ENCODE results near the gene PPM1E.
"Not testable (repeated sequence)": the region's sequence is repeated elsewhere in the genome, so short reads cannot be mapped to it uniquely, and the experiment has no call there.

PPM1E gene

GRCh38 chr17:58957725-58958073 lies 202.0 kb downstream of the PPM1E start:
- DNase-seq = not testable (repeated sequence)

GRCh38 chr17:58960068-58960467 lies 204.4 kb downstream of the PPM1E start:
- peak; percentile 25 for DNase-seq

GRCh38 chr17:58965221-58965620 lies 209.6 kb downstream of the PPM1E start:
- DNase-seq = no peak

- no peak for DNase-seq
Observed at GRCh38 chr17:58966208-58966607, 210.6 kb downstream of the PPM1E start.

GRCh38 chr17:58968426-58969061 lies 212.9 kb downstream of the PPM1E start:
- no peak for DNase-seq

GRCh38 chr17:58969156-58969555 lies 213.5 kb downstream of the PPM1E start:
- no peak for DNase-seq

- DNase-seq = no peak
Observed at GRCh38 chr17:58969612-58970011, 214.0 kb downstream of the PPM1E start.

- no peak for DNase-seq
Observed at GRCh38 chr17:58970609-58971450, 215.2 kb downstream of the PPM1E start.

GRCh38 chr17:58974354-58974753 lies 218.7 kb downstream of the PPM1E start:
- no peak for DNase-seq

- no peak for DNase-seq
Observed at GRCh38 chr17:58976541-58976940, 220.9 kb downstream of the PPM1E start.

- no peak for DNase-seq
Observed at GRCh38 chr17:58980706-58981481, 225.2 kb downstream of the PPM1E start.

GRCh38 chr17:58982626-58983025 lies 227.0 kb downstream of the PPM1E start:
- no peak for DNase-seq

- no peak for DNase-seq
Observed at GRCh38 chr17:58985367-58985766, 229.7 kb downstream of the PPM1E start.

GRCh38 chr17:58985971-58986370 lies 230.3 kb downstream of the PPM1E start:
- no peak for DNase-seq

- DNase-seq = no peak
Observed at GRCh38 chr17:58989629-58990028, 234.0 kb downstream of the PPM1E start.

- DNase-seq = peak; percentile 63
Observed at GRCh38 chr17:58991718-58992331, 236.2 kb downstream of the PPM1E start.

GRCh38 chr17:58993311-58993710 lies 237.7 kb downstream of the PPM1E start:
- DNase-seq = no peak

GRCh38 chr17:58995247-58995940 lies 239.7 kb downstream of the PPM1E start:
- DNase-seq = no peak

GRCh38 chr17:58996968-58997367 lies 241.3 kb downstream of the PPM1E start:
- no peak for DNase-seq

- DNase-seq = no peak
Observed at GRCh38 chr17:58997756-58998553, 242.3 kb downstream of the PPM1E start.

GRCh38 chr17:58998871-58999270 lies 243.2 kb downstream of the PPM1E start:
- DNase-seq = no peak

GRCh38 chr17:58999500-58999899 lies 243.8 kb downstream of the PPM1E start:
- DNase-seq = no peak
